ENCODE data around the gene LTC4S.

Gene LTC4S

DNA sequence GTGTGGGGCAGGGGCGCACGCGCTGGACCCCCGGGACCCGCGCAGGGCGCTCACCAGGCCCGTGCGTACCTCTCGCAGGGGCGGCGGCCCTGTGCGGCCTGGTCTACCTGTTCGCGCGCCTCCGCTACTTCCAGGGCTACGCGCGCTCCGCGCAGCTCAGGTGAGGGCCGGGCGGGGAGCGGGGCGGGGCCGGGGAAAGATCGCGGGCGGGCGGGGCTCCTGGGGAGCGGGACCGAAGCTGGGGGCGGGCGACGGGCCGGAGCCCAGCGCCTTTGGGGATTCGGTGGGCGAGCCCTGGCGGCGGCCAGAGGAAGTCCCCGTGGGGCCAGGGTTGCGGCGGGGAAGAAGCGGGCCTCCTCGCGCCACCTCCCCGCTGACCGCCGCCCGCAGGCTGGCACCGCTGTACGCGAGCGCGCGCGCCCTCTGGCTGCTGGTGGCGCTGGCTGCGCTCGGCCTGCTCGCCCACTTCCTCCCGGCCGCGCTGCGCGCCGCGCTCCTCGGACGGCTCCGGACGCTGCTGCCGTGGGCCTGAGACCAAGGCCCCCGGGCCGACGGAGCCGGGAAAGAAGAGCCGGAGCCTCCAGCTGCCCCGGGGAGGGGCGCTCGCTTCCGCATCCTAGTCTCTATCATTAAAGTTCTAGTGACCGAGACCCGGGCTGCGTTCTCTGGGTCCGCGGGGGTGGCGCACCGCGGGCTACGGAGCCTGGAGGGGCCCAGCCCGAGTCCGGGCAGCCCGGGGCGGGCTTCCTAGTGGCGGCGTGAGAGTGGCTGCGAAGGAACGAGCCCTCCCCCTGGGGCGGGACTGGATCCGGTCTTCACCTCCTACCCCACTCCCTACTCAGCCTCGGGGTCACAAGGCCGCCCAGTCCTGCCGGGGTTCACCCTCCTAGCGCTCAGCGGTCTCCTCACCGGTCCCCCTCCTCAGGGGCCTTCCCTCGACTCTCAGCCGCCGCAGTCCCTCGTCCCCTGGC is 2.4 kb downstream of the LTC4S start:
- peak; percentile 75 to 78 for DNase-seq

- DNase-seq, result no peak
Observed at GRCh38 chr5:179796877-179797608, 3.3 kb downstream of the LTC4S start.

- no peak for DNase-seq
Observed at GRCh38 chr5:179797741-179798140, 4.0 kb downstream of the LTC4S start.

GRCh38 chr5:179798144-179798770 is 4.5 kb downstream of the LTC4S start:
- no peak for DNase-seq

- DNase-seq, result no peak
Observed at GRCh38 chr5:179798771-179799643, 5.2 kb downstream of the LTC4S start.

- DNase-seq, result no peak
Observed at GRCh38 chr5:179799644-179799973, 5.8 kb downstream of the LTC4S start.

- DNase-seq, result no peak
Observed at GRCh38 chr5:179800071-179800695, 6.4 kb downstream of the LTC4S start.

GRCh38 chr5:179800696-179801201 is 7.0 kb downstream of the LTC4S start:
- DNase-seq, result no peak

GRCh38 chr5:179801304-179802206 is 7.8 kb downstream of the LTC4S start:
- DNase-seq, result peak; percentile 92

DNA sequence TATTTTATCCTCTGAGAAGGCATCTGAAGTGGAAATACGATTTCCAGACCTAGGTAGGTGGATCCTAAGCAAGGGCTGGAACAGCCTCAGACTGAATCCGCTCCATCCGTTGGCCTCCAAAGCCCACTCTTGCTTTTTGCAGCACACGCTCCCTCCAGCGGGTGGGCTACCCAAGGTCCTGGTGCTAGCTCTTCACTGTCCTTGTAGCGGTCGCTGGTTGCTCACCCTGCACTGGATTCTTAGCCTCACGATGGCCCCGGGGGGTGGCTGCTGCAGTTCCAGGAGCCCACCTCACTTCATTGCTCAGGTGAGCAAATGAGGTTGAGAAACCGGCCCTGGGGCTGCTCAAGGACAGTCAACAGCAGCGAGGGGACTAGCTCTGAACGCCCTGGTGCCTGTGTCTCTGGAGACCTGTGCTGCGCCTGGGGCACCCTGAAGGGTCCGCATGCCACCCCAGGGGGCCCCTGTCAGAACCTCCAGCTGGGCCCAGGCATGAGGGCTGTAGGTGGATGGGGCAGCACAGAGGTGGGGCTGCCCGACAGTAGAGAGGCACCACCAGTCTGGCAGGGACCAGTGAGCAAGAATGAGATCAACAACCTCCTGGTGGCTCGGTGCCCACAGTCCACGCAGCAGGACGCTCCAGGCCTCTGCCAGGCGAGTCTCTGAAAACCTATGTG is 8.6 kb downstream of the LTC4S start:
- no peak for DNase-seq

DNA sequence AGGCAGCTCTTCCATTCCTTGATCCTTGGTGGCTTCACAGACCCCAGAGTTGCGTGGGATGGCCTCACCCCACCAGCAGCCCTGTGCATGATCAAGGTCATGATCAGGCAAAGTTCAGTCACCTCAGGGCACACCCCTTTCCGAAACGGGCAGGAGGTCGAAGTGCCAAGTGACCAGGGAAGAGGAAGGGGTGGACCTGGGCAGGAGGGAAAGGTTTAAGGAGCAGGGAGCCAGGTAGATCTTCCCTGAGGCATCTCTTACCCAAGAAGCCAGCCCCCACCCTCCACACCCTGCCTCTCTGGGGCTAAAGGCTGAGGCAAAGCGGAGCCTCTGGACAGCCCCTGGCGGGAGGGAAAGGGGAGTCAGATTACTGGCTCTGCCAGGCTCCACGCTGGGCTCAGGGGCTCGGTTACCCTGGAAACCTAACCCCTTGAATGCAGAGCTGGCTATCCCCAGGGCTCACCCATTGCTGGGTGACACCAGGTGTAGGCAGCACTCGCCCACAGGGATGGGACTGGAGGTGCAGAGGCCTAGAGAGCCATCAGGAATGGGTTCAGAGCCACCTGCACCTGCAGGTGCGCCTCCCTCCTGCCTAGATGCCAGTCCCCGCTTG is 9.3 kb downstream of the LTC4S start:
- no peak for DNase-seq

DNA sequence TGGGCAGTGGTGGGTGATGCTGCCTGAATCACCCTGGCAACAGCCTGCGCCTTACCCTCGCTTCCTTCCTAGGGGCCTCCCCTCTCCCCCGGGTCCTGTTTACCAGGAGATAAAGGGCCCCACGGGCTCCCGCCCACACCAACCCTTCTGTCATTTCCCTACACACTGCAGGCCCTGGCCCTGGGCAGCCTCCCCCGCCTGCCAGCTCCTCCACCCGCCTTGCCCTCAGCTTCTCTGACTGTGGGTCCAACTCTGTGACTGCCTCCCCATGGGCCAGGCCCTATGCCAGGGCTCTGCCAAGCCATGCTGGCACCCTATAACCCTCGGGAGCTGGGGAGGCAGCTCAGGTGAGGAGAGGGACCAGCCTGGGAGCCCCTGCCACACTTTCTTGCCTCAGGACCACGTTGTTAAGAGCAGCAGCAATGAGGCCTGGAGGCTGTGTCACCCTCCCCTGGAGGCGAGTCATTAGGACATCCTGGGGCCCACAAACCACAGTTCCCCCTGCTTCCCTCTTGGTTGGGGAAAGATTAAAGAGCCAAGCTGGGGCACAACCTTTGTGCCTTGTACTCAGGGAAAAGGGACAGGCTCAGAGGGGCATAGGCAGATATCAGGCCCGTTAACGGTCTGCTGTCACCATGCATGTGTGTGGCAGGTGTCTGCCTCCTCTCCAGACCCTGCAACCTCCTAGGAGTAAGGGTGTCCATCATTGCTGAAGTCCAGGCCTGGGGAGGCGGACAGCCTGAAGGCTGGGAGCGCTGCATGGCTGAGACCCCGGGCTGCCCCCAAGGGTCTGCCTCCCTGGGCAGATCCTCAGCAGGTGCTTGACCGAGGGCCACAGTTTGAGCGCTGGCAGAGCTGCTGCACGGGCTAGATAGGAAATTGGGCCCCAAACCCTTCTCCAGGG is 10.1 kb downstream of the LTC4S start:
- DNase-seq, result peak; percentile 73 to 78

DNA sequence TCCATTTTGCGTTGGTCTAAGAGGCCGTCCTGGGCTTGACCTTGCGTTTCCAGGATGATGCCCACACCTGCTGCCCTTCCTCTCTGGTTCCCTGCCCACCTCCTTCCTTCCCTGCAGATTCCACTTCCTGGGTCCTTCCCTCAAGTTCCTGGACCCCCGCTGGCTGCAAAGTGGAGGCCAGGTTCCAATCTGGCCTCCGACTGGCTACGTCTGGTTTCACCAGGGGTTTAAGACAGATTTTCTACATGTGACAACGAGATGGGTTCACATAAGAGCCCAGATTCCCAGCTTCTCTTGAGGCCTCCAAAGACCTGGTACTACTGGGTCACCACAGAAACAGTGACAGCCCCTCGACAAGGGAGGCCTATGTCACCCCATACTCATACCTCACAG is 10.8 kb downstream of the LTC4S start:
- DNase-seq, result no peak

GRCh38 chr5:179805070-179805528 is 11.3 kb downstream of the LTC4S start:
- no peak for DNase-seq

GRCh38 chr5:179805529-179806249 is 11.9 kb downstream of the LTC4S start:
- DNase-seq, result peak; percentile 40 to 49

- DNase-seq, result peak; percentile 58 to 62
Observed at GRCh38 chr5:179806250-179807048, 12.7 kb downstream of the LTC4S start, which contains the start of gene MGAT4B. Gene MGAT4B, minus strand, starts transcription at chr5:179806866. Its CDS starts 283 bp downstream, at chr5:179806583.
